ENCODE measurements around the gene PADI1. TPM values are rescaled to one million over a fixed set of nuclear protein-coding genes. Genes with fewer than 3 reads are reported as not detected.

Gene PADI1
- not detected in 2 replicates for total RNA-seq (2014; rRNA removed; shearing (Covaris generic))
- total RNA-seq (2022) = not detected in 2 replicates
- Bru-seq, nascent RNA = percentile 4 among the genes with signal in this experiment
- BruChase-seq, experiment 1, labeled RNA remaining after a 6-hour chase = not detected
- not detected for BruChase-seq, experiment 2, labeled RNA remaining after a 2-hour chase
- long read RNA-seq = 0 reads

- H3K27ac ChIP-seq (ENCODE audit: low read depth, low read length, poor library complexity, severe bottlenecking) = no peak within 1 kb of the TSS
- H4K20me1 ChIP-seq (ENCODE audit: insufficient read depth, low read length) = no peaks in the 10 kb centered on the region
- no peaks in the 10 kb centered on the region for H3K9me2 ChIP-seq (ENCODE audit: insufficient read depth, low read length)
- CTCF ChIA-PET (ENCODE audit: unreplicated experiment) = no interaction called here
- POLR2A ChIA-PET = no interaction called here
- H3K36me3 ChIP-seq (ENCODE audit: insufficient read depth, low read length) = no peaks in the 10 kb centered on the region
- no peaks in the 10 kb centered on the region for H3K9me3 ChIP-seq (ENCODE audit: low read length)
- no peaks in the 10 kb centered on the region for H3K79me2 ChIP-seq (ENCODE audit: insufficient read depth, low read depth, low read length)
- no peak for TF ChIP-seq CTCF (conservative IDR thresholded peaks at IDR 0.05; ENCODE audit: low read length)
- no peak for TF ChIP-seq EZH2phosphoT487 (IDR thresholded peaks at IDR 0.05; ENCODE audit: borderline replicate concordance, low read depth, low read length)
- BruUV-seq (replicated peaks) = no TSS peak
- H2AFZ ChIP-seq (ENCODE audit: low read length) = no peak within 1 kb of the TSS
- H3K4me1 ChIP-seq (ENCODE audit: insufficient read depth, low read length, poor library complexity, severe bottlenecking) = peaks cover 22% of the 10 kb centered on the region
- DNase-seq (ENCODE audit: low spot score) = no peak
- no peak within 1 kb of the TSS for H3K4me3 ChIP-seq (ENCODE audit: low read depth, low read length, poor library complexity, severe bottlenecking)
- intact Hi-C loops (cut with micrococcal nuclease; ENCODE audit: unreplicated experiment) = no loop called here
- H3K4me2 ChIP-seq (ENCODE audit: low read length) = no peak within 1 kb of the TSS
Measured at GRCh38 chr1:17204546-17205440, at the start of gene PADI1. TSS of gene PADI1 (plus strand) at chr1:17205128. CDS start at chr1:17205218, 90 bp downstream.

GRCh38 chr1:17155257-17155920 lies 49.5 kb upstream of the PADI1 start:
- peaks cover 12% of the 10 kb centered on the region; the same call in 1 of the 2 replicates for H3K9me3 ChIP-seq (ENCODE audit: low read length)
- H3K4me3 ChIP-seq (ENCODE audit: low read depth, low read length, poor library complexity, severe bottlenecking) = no peak overlapping the region
- no TSS peak for BruUV-seq (replicated peaks)
- no peaks in the 10 kb centered on the region for H3K79me2 ChIP-seq (ENCODE audit: insufficient read depth, low read depth, low read length)
- ChIA-PET CTCF (ENCODE audit: unreplicated experiment) (no interaction called here), POLR2A (no interaction called here)
- no peaks in the 10 kb centered on the region for H3K4me1 ChIP-seq (ENCODE audit: insufficient read depth, low read length, poor library complexity, severe bottlenecking)
- H3K36me3 ChIP-seq (ENCODE audit: insufficient read depth, low read length) = no peaks in the 10 kb centered on the region
- no peak overlapping the region for H2AFZ ChIP-seq (ENCODE audit: low read length)
- TF ChIP-seq EZH2phosphoT487 (IDR thresholded peaks at IDR 0.05; ENCODE audit: borderline replicate concordance, low read depth, low read length) (no peak), CTCF (conservative IDR thresholded peaks at IDR 0.05; ENCODE audit: low read length) (no peak)
- H3K4me2 ChIP-seq (ENCODE audit: low read length) = no peak overlapping the region
- no peaks in the 10 kb centered on the region for H3K9me2 ChIP-seq (ENCODE audit: insufficient read depth, low read length)
- H3K27ac ChIP-seq (ENCODE audit: low read depth, low read length, poor library complexity, severe bottlenecking) = no peak overlapping the region
- no peaks in the 10 kb centered on the region for H4K20me1 ChIP-seq (ENCODE audit: insufficient read depth, low read length)
- intact Hi-C loops (cut with micrococcal nuclease; ENCODE audit: unreplicated experiment) = no loop called here
- DNase-seq (ENCODE audit: low spot score) = no peak
